ENCODE results near the gene LRRC8E. TPM values are rescaled to one million over a fixed set of nuclear protein-coding genes. Genes with fewer than 3 reads are reported as not detected.

The LRRC8E gene
- total RNA-seq, 1 donor from 2014 or later: not detected

- intact Hi-C loops (cut with micrococcal nuclease): no loop called here
Measured at GRCh38 chr19:7867092-7867844, 21.0 kb upstream of the LRRC8E start.

GRCh38 chr19:7868326-7868670 is 20.0 kb upstream of the LRRC8E start:
- intact Hi-C loops (cut with micrococcal nuclease): loop anchor here (2.0 kb wide), 1 partner anchor 39 kb away; no protein-coding TSS in a partner anchor

- intact Hi-C loops (cut with micrococcal nuclease): loop anchor here (2.0 kb wide), 1 partner anchor 40 kb away; no protein-coding TSS in a partner anchor
Measured at GRCh38 chr19:7868671-7869452, 19.4 kb upstream of the LRRC8E start.

- intact Hi-C loops (cut with micrococcal nuclease): loop anchor here (2.0 kb wide), 1 partner anchor 41 kb away; no protein-coding TSS in a partner anchor
Measured at GRCh38 chr19:7869453-7869909, 18.8 kb upstream of the LRRC8E start.

GRCh38 chr19:7869910-7870511 is 18.3 kb upstream of the LRRC8E start:
- intact Hi-C loops (cut with micrococcal nuclease): loop anchor here (2.0 kb wide), 2 partner anchors 33 to 41 kb away; partner anchors contain the start of gene MAP2K7

- intact Hi-C loops (cut with micrococcal nuclease): loop anchor here (2.0 kb wide), 1 partner anchor 32 kb away; the partner anchor contains the start of gene MAP2K7
Measured at GRCh38 chr19:7870571-7871436, 17.5 kb upstream of the LRRC8E start.

- intact Hi-C loops (cut with micrococcal nuclease): loop anchor here (2.0 kb wide), 1 partner anchor 31 kb away; the partner anchor contains the start of gene MAP2K7
Measured at GRCh38 chr19:7871437-7872305, 16.6 kb upstream of the LRRC8E start.

GRCh38 chr19:7872306-7873204 is 15.8 kb upstream of the LRRC8E start:
- intact Hi-C loops (cut with micrococcal nuclease): no loop called here

GRCh38 chr19:7873304-7874075 is 14.8 kb upstream of the LRRC8E start:
- intact Hi-C loops (cut with micrococcal nuclease): no loop called here

GRCh38 chr19:7874076-7874896 is 14.0 kb upstream of the LRRC8E start, which contains the start of gene PRR36:
Gene PRR36, minus strand, starts transcription at chr19:7874390. Its CDS starts 701 bp downstream, at chr19:7873689.
- intact Hi-C loops (cut with micrococcal nuclease): no loop called here

- intact Hi-C loops (cut with micrococcal nuclease): no loop called here
Measured at GRCh38 chr19:7874897-7875273, 13.4 kb upstream of the LRRC8E start.

GRCh38 chr19:7877249-7877836 is 11.0 kb upstream of the LRRC8E start:
- intact Hi-C loops (cut with micrococcal nuclease): no loop called here

GRCh38 chr19:7879111-7879807 is 9.1 kb upstream of the LRRC8E start:
- intact Hi-C loops (cut with micrococcal nuclease): no loop called here

GRCh38 chr19:7879836-7880235 is 8.5 kb upstream of the LRRC8E start:
- intact Hi-C loops (cut with micrococcal nuclease): no loop called here

GRCh38 chr19:7881910-7882309 is 6.4 kb upstream of the LRRC8E start:
- intact Hi-C loops (cut with micrococcal nuclease): no loop called here

GRCh38 chr19:7883105-7883504 is 5.2 kb upstream of the LRRC8E start:
- intact Hi-C loops (cut with micrococcal nuclease): no loop called here
